BE2C (cell line): ENCODE results near the gene NHERF1.

Source experiments
- DNase-seq: peaks from one replicate; pipeline ENCODE4 v3.0.0-alpha.2; 2020
- H3K27me3 ChIP-seq: fragments of 250-450 bp; sonication (Bioruptor Pico); 2 replicates; pipeline ENCODE4 v1.5.1; 2020; ENCODE audit warnings: mild to moderate bottlenecking
- H3K36me3 ChIP-seq: fragments of 250-450 bp; sonication (Bioruptor Pico); 2 replicates; pipeline ENCODE4 v1.5.1; 2020; ENCODE audit warnings: mild to moderate bottlenecking
- H3K4me1 ChIP-seq: fragments of 250-450 bp; sonication (Bioruptor Pico); 2 replicates; pipeline ENCODE4 v1.5.1; 2020
- H3K4me3 ChIP-seq: 2 replicates; pipeline ENCODE4 v1.5.1; 2011; ENCODE audit warnings: low read depth, low read length
- H3K9me3 ChIP-seq: fragments of 250-450 bp; sonication (Bioruptor Pico); 2 replicates; pipeline ENCODE4 v1.5.1; 2020
- CTCF ChIP-seq: IDR thresholded peaks from 2 replicates; pipeline ENCODE4 v1.5.1; 2012; ENCODE audit warnings: mild to moderate bottlenecking, low read depth, low read length

NHERF1 gene

GRCh38 chr17:74764751-74765286, 16.4 kb downstream of the NHERF1 start:
- Histone ChIP-seq H3K9me3 (no peaks in the 10 kb centered on the region), H3K4me1 (peaks cover 19% of the 10 kb centered on the region), H3K36me3 (no peaks in the 10 kb centered on the region)

GRCh38 chr17:74766413-74766812, 18.0 kb downstream of the NHERF1 start:
- Histone ChIP-seq H3K4me1 (peaks cover 9% of the 10 kb centered on the region), H3K27me3 (no peaks in the 10 kb centered on the region), H3K36me3 (peaks cover 9% of the 10 kb centered on the region), H3K9me3 (no peaks in the 10 kb centered on the region), H3K4me3 (no peak overlapping the region)
- no peak for DNase-seq
- TF ChIP-seq CTCF = no peak

More at GRCh38 chr17:74764751-74765286, 16.4 kb downstream of the NHERF1 start:
- Histone ChIP-seq H3K27me3 (no peaks in the 10 kb centered on the region), H3K4me3 (no peak overlapping the region)
- TF ChIP-seq CTCF = no peak
- DNase-seq = no peak

- no peak for DNase-seq
- Histone ChIP-seq H3K36me3 (peaks cover 16% of the 10 kb centered on the region), H3K4me3 (no peak overlapping the region), H3K27me3 (no peaks in the 10 kb centered on the region), H3K4me1 (peaks cover 4% of the 10 kb centered on the region; the same call in 1 of the 2 replicates), H3K9me3 (no peaks in the 10 kb centered on the region)
- no peak for TF ChIP-seq CTCF
Observed at GRCh38 chr17:74767111-74767516, 18.7 kb downstream of the NHERF1 start.

- DNase-seq = no peak
- Histone ChIP-seq H3K4me3 (no peak overlapping the region), H3K4me1 (peaks cover 4% of the 10 kb centered on the region; the same call in 1 of the 2 replicates), H3K27me3 (no peaks in the 10 kb centered on the region), H3K9me3 (no peaks in the 10 kb centered on the region), H3K36me3 (peaks cover 24% of the 10 kb centered on the region)
- no peak for TF ChIP-seq CTCF
Observed at GRCh38 chr17:74768069-74768762, 19.8 kb downstream of the NHERF1 start.

- no peaks in the 10 kb centered on the region for H3K9me3 ChIP-seq
- no peak overlapping the region for H3K4me3 ChIP-seq
- peaks cover 29% of the 10 kb centered on the region for H3K36me3 ChIP-seq
- H3K4me1 ChIP-seq = peaks cover 4% of the 10 kb centered on the region; the same call in 1 of the 2 replicates
- TF ChIP-seq CTCF = no peak
- no peak for DNase-seq
- no peaks in the 10 kb centered on the region for H3K27me3 ChIP-seq
Observed at GRCh38 chr17:74768763-74769114, 20.3 kb downstream of the NHERF1 start.

- DNase-seq = no peak
- TF ChIP-seq CTCF = no peak
- Histone ChIP-seq H3K27me3 (no peaks in the 10 kb centered on the region), H3K4me1 (peaks cover 4% of the 10 kb centered on the region; the same call in 1 of the 2 replicates), H3K4me3 (no peak overlapping the region), H3K36me3 (peaks cover 29% of the 10 kb centered on the region), H3K9me3 (no peaks in the 10 kb centered on the region)
Observed at GRCh38 chr17:74769266-74769855, 20.9 kb downstream of the NHERF1 start.
